Astrocyte of the cerebellum (primary cell): ENCODE measurements around the gene ASTL.

ENCODE experiments used
- DNase-seq: peaks from one replicate; pipeline ENCODE4 v3.0.0-alpha.2; 2011; ENCODE audit warnings: low read depth
- H3K4me3 ChIP-seq: 2 replicates; pipeline ENCODE4 v1.5.1; 2011; ENCODE audit warnings: mild to moderate bottlenecking, low read depth, low read length, moderate library complexity
- in situ Hi-C: cut with HindIII; loops from 2 replicates; pipeline ENCODE4 v1.10.0; 2017; ENCODE audit warnings: low sequenced_read_pairs
- TF ChIP-seq, protein P1 (sequence below): IDR thresholded peaks from 2 replicates; pipeline ENCODE4 v1.5.1; 2012; ENCODE audit warnings: low read length, low read depth, moderate library complexity, mild to moderate bottlenecking; ENCODE audit errors: missing control alignments

Gene ASTL

DNA sequence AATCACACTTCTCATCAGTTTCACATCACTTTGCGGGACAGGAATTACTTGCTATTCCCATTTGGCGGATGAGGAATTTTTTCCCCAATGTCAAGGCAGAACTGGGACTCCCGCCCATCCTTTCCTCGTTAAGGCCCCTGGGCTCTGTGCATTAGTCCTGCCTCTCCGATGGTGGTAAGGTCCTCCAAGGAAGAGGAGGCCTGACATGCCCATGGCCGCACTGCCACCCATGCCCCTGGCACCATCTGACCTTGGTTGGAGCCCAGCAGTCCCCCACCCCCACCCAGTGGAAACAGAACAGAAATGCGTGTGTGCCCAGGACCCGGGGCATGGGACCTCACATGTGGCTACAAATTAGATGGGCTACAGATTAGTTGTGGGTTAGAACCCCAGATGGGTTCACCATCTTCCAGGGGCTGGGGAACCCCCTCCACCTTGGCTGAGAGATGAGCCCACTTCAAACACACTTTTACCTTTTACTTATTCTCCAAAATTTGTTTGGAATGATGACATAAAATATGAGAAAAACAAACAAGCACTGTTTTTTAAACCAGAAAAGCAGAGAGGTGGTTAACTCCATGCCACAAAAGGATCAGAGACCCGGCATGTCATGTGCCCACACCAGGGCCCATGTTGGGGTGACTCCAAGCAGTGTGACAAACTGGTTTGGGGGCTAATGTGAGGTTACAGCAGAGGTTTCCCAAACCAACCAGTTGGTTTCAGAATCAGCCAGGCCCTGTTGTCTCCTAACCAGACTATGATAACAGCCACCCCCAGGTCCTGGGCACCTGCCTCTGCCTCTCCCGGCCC is 17.9 kb upstream of the ASTL start:
- in situ Hi-C loops = loop anchor here (5.0 kb wide), 1 partner anchor 46 kb away; no protein-coding TSS in a partner anchor
- H3K4me3 ChIP-seq = no peak overlapping the region
- DNase-seq = no peak
- TF ChIP-seq, protein P1, sequence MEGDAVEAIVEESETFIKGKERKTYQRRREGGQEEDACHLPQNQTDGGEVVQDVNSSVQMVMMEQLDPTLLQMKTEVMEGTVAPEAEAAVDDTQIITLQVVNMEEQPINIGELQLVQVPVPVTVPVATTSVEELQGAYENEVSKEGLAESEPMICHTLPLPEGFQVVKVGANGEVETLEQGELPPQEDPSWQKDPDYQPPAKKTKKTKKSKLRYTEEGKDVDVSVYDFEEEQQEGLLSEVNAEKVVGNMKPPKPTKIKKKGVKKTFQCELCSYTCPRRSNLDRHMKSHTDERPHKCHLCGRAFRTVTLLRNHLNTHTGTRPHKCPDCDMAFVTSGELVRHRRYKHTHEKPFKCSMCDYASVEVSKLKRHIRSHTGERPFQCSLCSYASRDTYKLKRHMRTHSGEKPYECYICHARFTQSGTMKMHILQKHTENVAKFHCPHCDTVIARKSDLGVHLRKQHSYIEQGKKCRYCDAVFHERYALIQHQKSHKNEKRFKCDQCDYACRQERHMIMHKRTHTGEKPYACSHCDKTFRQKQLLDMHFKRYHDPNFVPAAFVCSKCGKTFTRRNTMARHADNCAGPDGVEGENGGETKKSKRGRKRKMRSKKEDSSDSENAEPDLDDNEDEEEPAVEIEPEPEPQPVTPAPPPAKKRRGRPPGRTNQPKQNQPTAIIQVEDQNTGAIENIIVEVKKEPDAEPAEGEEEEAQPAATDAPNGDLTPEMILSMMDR = no peak

DNA sequence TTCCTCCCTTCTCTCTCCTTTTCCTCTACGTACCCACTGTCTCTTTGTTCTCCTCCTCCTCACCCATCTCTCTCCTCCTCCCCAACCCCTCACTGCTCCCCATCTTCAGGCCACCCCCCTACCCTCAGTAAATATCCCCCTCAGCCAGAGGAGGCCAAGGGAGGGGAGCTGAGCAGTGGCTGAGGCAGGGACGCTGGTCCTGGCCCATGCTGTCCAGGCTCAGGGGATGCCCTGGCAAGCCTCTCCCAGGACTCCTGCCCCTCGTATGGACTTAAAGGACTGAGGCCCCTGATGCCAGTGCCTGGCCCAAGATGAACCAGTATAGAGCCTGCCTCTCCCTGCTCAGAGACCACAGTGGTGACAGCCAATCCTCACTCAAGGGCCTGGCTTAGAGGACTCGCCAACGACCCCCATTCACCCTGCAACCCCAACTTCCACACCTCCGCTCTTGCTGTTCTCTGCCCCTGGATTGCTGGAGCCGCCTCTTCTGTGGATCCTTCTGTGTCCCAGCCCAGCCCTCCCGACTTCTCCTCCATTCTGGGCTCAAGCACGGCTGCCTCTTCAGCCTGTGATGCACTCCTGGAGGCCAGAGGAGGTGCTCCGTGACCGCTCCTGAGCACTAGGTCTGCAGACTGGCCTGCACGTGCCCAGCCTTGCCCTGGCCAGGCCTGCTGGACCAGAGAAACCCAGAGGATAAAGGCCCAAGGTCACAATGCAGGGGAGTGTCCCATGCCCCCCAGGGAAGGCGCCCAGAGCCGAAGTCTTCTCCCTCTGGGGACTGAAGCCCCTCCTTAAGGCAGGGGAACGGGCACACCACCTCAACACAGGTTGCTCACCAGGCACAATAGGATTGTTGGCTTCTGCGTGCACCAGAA is 16.4 kb upstream of the ASTL start:
- TF ChIP-seq, protein P1 = no peak
- H3K4me3 ChIP-seq = no peak overlapping the region
- in situ Hi-C loops = loop anchor here (5.0 kb wide), 1 partner anchor 48 kb away; no protein-coding TSS in a partner anchor
- DNase-seq = no peak

DNA sequence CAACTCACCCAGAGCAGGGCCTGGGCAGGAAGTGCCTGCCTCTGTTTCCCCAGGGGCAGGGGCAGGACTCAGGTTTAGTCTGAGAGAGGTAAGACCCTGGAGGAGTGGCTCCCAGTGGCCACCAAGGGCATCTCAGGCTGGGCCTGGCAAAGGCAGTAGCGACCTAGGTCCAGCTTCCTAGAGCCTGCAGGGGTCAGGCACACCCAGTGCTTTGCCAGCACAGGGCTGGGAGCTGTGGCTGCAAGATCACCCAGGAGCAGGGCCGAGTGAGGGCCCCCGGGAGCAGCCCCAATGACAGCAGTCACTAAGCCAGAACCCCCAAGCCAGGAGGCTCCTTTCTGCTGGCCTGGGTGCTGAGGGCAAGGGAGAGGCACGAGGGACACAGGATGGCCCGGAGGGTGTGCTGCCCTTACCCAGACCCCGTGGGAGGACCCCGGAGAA is 15.7 kb upstream of the ASTL start:
- TF ChIP-seq, protein P1 = no peak
- DNase-seq = no peak
- in situ Hi-C loops = no loop called here
- no peak overlapping the region for H3K4me3 ChIP-seq

DNA sequence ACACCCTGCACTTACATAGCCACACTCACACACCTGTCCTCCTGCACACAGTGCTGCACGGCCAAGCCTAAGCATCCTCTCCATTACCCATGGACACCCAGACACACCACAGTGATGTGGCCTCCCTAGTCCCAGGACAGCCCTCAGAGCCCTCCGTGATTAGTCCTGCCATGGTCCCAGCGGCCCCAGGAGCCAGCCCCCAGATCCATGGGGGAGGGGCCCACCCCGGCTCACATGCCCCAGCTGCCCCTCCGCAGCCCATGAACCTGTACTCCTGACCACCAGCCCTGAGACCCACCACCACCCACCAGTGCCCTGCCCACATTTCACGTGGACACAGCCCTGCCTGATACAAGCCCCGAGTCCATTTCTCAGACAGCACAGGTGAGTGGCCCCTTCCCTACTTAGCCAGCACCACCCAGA is 15.0 kb upstream of the ASTL start:
- no peak for DNase-seq
- in situ Hi-C loops = no loop called here
- H3K4me3 ChIP-seq = no peak overlapping the region
- TF ChIP-seq, protein P1 = no peak

DNA sequence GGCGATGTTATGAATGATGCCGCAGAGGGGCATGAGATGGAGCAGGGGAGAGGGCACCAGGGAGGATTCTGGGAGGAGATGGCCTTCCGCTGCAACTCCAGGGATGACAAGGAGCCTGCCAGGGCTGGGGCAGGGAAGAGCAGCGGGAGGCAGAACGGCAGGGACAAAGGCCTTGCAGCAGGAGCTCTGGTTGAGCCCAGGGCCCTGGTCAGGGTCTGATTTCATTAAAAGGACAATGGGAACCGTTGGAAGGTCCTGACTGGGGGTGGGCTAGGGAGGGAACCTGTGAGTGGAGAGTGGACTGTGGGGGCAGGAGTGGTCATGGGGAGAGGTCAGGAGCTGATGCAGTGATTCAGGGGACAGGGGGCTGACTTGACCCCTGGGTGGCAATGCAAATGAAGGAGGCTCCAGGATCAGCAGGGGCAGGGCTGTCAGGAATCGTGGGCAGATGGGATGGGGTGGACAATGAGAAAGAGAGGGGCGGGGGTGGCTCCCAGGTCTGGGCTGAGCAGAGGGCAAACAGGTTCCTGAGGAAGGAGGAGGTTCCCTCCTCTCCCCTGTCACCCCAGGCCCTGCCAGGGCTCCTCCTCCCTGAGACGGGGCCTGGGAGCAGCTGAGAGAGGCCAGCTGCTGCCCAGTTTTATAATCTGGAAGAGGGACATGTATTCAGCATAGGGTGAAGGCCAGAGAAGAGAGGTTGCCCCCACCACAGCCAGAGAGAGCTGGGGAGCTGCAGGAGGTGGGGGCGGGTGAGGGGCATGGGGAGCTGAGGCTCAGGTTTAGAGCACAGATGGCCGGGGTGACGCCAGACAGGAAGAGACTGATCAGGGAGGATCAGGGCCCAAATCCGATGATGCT is 14.2 kb upstream of the ASTL start:
- in situ Hi-C loops = no loop called here
- H3K4me3 ChIP-seq = no peak overlapping the region
- TF ChIP-seq, protein P1 = no peak
- DNase-seq = no peak
